NCI-H2196 treated with DMSO at 0.1 percent for 48 hours (cell line): Measurements from ENCODE around the gene AKR1A1.

ENCODE experiments used
- DNase-seq: peaks from one replicate; lab custom pipeline; 2025; ENCODE audit not compliant: unreplicated experiment; lab: John Stamatoyannopoulos, UW

The AKR1A1 gene

GRCh38 chr1:45615885-45616284 lies 65.3 kb downstream of the AKR1A1 start:
- no peak for DNase-seq

- no peak for DNase-seq
These were observed 67.0 kb downstream of the AKR1A1 start for GRCh38 chr1:45617618-45618017.

- DNase-seq: no peak
These were observed 68.7 kb downstream of the AKR1A1 start for GRCh38 chr1:45619149-45619921.
